GM19043 (cell line): ENCODE measurements around the gene TMEM256.

Experiments used
- ATAC-seq: cut with Tn5 transposase; IDR thresholded peaks from one replicate; pipeline ENCODE4 v1.9.1; 2021; ENCODE audit warnings: low read depth; ENCODE audit not compliant: unreplicated experiment

TMEM256 gene

DNA sequence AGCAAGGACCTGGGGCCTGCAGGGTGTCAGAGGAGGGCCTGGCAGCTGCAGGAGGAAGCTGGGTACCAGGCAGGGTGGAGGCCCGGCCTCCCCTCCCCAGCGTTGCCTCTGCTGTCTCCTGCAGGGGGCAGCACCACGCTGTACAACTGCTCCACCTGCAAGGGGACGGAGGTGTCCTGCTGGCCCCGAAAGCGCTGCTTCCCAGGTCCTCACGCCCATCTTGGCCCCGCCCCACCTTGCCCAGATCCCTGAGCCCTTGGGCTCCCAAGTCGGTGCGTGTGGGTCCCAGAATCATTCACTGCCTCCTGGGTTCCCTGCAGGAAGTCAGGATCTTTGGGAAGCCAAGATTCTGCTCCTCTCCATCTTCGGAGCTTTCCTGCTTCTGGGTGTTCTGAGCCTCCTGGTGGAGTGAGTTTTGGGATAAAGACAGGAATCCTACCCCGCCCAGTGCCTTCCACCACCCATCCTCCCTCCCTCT lies 47.8 kb downstream of the TMEM256 start:
- no peak for ATAC-seq

DNA sequence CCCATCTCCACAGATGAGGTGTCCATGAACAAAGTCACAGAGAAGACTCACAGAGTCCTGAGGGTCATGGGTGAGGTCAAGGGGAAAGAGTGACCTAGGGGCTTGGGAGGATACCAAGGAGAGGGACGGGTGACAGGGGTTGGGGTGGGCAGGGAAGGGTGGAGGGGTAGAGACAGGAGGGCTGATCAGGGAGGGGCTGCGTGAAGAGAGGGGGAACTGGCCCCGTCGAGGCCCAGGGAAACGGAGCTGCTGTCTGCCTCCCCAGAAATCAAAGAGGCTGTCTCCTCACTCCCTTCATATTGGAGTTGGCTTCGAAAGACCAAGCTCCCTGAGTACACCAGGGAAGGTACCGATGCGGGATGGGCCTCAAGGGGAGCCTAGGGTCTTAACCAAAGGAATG lies 48.3 kb downstream of the TMEM256 start:
- no peak for ATAC-seq

DNA sequence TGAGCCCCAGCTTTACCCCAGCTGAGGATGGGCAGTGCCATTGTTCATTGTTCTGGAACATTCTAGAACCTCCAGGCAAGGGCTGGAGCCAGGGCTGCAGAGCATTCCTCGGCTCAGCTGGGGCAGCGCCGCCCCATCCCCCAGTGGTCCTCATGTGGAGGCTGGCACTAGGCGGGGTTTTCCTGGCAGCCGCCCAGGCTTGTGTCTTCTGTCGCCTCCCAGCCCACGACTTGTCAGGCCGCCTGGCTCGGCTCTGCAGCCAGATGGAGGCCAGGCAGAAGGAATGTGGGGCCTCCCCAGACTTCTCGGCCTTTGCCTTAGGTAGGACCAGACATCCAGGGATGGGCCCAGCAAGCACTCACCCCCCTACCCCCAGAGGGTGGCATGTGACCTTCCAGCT lies 48.8 kb downstream of the TMEM256 start, which contains the start of gene TMEM95:
TSS of gene TMEM95 (plus strand) at position 104 of the 400 bp plus-strand sequence. CDS start at position 153, 49 bp downstream.
- ATAC-seq: no peak

GRCh38 chr17:7354262-7354843 lies 49.5 kb downstream of the TMEM256 start:
- no peak for ATAC-seq
